Suprapubic skin (tissue), 4 donors: Measurements from ENCODE around the gene POLR1C.

ENCODE experiments used
- EP300 ChIP-seq: sonication (generic); formaldehyde crosslinking; IDR thresholded peaks from one replicate; pipeline ENCODE4 v1.6.1; 2017; ENCODE audit warnings: antibody characterized with exemption
- POLR2A ChIP-seq, 2 donors: fragments of 450-650 bp; IDR thresholded peaks; one replicate each; pipeline ENCODE4 v1.6.1; 2017; ENCODE audit warnings: antibody characterized with exemption in 2 of 2, mild to moderate bottlenecking in 2 of 2, moderate library complexity in 2 of 2
- POLR2AphosphoS5 ChIP-seq, 3 donors: sonication (generic); formaldehyde crosslinking; IDR thresholded peaks; one replicate each; pipeline ENCODE4 v1.6.1; 2017; ENCODE audit warnings: antibody characterized with exemption in 3 of 3
- TF ChIP-seq, protein P1 (sequence below), 2 donors: fragments of 200-600 bp in 1 of 2; fragments of 450-650 bp in 1 of 2; sonication (generic) in 1 of 2; IDR thresholded peaks; one replicate each; pipeline ENCODE4 v1.5.1; 2016 to 2019; ENCODE audit warnings: antibody characterized with exemption in 2 of 2, mild to moderate bottlenecking in 1 of 2, moderate library complexity in 1 of 2

DNA sequence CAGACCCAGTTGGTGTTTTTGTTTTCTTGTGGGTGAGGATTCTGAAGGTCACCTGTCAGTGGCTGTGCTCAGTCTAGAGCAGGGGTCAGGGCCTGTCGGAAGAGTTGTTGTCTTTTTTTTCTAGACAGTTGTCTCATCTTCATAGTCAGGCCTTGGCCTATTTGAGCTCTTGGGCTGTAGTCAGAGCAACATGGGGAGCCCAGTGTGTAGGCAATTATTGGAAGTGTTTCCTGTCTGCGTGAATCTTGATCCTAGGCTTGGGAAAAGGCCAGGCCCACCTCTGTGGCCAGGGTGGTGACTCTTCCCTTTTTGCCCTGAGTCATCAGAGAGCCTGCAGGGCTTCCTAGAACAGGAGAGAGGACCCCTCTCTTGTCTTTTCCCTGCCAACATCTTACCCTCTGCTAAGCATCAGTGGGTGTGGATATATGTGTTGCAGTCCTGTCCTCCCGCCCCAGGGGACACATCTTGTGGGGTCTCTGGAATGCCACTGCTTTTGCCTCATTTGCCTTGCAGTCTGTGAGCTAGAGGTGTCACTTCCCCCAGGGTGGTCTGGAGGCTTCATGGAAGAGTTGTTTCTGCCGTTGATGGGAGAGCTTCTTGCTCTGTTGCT, 28.1 kb upstream of the POLR1C start:
- TF ChIP-seq POLR2A (IDR thresholded peaks at IDR 0.05) (no peak), POLR2AphosphoS5 (IDR thresholded peaks at IDR 0.05) (no peak), EP300 (no peak)
- TF ChIP-seq, protein P1, sequence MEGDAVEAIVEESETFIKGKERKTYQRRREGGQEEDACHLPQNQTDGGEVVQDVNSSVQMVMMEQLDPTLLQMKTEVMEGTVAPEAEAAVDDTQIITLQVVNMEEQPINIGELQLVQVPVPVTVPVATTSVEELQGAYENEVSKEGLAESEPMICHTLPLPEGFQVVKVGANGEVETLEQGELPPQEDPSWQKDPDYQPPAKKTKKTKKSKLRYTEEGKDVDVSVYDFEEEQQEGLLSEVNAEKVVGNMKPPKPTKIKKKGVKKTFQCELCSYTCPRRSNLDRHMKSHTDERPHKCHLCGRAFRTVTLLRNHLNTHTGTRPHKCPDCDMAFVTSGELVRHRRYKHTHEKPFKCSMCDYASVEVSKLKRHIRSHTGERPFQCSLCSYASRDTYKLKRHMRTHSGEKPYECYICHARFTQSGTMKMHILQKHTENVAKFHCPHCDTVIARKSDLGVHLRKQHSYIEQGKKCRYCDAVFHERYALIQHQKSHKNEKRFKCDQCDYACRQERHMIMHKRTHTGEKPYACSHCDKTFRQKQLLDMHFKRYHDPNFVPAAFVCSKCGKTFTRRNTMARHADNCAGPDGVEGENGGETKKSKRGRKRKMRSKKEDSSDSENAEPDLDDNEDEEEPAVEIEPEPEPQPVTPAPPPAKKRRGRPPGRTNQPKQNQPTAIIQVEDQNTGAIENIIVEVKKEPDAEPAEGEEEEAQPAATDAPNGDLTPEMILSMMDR (IDR thresholded peaks at IDR 0.05) = no peak
